ENCODE results near the gene FGD3. TPM values are rescaled to one million over a fixed set of nuclear protein-coding genes. Genes with fewer than 3 reads are reported as not detected.
"Not testable (repeated sequence)": the region's sequence is repeated elsewhere in the genome, so short reads cannot be mapped to it uniquely, and the experiment has no call there.

The FGD3 gene
- 100 to 1,000 TPM in 1 of 3 donors, 10 to 100 TPM in 2; 46.9 to 137 (median 57.0) TPM for polyA plus RNA-seq

DNA sequence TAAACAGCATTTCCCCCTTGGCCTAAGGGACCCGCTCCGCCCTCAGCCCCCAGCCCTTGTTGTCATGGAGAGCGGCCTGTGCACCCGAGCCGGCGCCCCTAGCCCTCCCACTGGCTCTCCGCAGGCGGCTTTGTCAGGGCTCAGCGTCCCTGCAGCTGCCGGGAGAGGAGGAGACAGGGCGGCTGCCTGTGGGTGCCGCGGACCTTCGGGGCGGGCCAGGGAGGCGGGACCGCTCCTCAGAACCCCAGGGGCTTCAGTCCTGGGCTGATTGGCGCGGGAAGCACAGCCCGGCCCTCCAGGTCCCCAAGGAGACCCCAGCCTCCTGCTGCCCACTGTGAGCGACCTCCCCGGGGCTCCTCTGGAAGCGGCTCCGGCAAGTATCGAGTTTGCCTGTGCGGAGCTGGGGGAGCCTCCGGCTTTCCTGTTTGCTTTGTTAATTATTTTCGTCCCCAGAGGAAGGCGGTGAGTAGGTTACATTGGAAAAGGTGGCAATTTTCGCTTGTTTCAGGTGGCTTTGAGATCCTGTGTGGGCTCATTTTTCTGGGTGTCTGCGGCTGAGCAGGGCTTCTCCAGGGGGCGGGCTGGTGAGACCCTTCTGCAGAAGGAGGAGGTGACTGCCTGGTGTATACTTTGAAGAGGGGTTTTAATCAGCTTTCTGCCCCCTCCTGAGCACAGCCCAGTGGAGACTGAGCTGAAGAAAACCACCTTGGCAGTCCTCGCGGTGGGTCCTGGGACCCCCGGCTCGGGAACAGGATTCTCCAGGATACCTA is at the start of gene FGD3:
Gene FGD3 (plus strand): TSS at position 256 of the 770 bp plus-strand sequence. CDS start 28,734 bp downstream, outside the sequence.
- H3K9me3 Mint-ChIP-seq, result peaks cover 7 to 23% (median 14%) of the 10 kb centered on the region in 6 donors
- peaks cover 23 to 32% of the 10 kb centered on the region in 2 donors for H3K4me1 Mint-ChIP-seq
- peaks cover 9 to 23% (median 20%) of the 10 kb centered on the region in 3 donors for H3K27me3 Mint-ChIP-seq (ENCODE audit: low read depth in 3 of 3)

GRCh38 chr9:92905137-92905536 is 42.2 kb upstream of the FGD3 start:
- H3K27ac Mint-ChIP-seq; H3K9me3 Mint-ChIP-seq; H3K4me1 Mint-ChIP-seq; H3K36me3 Mint-ChIP-seq; H3K4me3 Mint-ChIP-seq; DNase-seq; H3K27me3 Mint-ChIP-seq (ENCODE audit: low read depth in 3 of 3): not testable (repeated sequence)

More for the DNA sequence above, at the start of gene FGD3:
- Mint-ChIP-seq H3K36me3 (peaks cover 6 to 11% (median 11%) of the 10 kb centered on the region in 3 donors), H3K4me3 (peak within 1 kb of the TSS; percentile 46 to 81 (median 72)), H3K27ac (peak within 1 kb of the TSS in 3 of 6 donors; percentile 35 to 83 (median 46))
- DNase-seq, result no peak

DNA sequence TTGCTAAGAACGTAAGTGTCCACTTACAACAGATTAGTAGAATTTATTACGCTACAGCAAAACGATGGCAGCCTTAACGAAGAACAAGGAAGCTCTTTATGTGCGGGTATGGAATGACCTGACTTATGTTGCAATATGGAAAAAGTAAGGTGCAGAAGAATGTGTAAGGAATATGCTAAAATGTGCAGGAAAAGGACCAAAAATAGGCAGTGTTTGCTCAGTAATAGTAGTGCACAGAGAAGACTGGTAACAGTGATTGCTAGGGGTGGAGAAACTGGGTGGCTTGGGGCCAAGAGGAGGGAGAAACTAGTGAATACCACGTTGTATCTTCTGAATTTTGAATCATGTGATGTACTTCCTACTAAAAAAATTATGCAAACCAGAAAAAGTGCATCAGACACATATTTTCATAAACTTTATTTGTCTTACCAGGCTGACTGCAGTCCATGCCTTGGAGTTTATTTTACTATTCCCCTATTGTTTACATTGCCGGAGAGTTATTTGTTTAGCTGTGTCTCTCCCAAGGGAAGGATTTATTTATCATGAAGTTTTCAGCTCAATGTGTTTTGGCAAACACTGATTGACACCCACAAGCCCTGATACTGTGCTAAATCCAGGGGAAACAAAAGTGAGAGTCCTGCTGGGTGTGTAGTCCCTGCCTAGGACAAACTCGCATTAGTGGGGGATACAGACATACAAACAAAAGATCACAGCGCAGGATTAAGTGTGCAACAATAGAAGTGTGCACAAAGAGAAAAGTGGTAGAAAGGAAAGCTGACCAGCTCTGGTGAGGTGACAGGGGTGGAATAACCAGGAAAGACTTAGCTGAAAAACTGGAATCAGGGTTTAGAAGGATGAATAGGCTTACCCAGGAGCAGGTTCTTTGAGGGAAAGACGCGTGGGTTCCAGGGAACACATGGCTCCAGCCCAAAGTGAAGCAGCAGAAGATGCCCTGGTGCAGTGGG is 35.5 kb upstream of the FGD3 start:
- H3K9me3 Mint-ChIP-seq, result no peaks in the 10 kb centered on the region
- H3K4me3 Mint-ChIP-seq, result no peak overlapping the region
- no peaks in the 10 kb centered on the region for H3K4me1 Mint-ChIP-seq
- no peaks in the 10 kb centered on the region for H3K36me3 Mint-ChIP-seq
- H3K27ac Mint-ChIP-seq, result peak overlapping the region in 1 of 6 donors; percentile 58
- DNase-seq, result no peak
- H3K27me3 Mint-ChIP-seq (ENCODE audit: low read depth in 3 of 3), result peaks cover 2 to 23% (median 8%) of the 10 kb centered on the region in 3 donors

- Mint-ChIP-seq H3K36me3 (no peaks in the 10 kb centered on the region), H3K4me1 (no peaks in the 10 kb centered on the region), H3K27me3 (ENCODE audit: low read depth in 3 of 3) (peaks cover under 1 to 9% (median 4%) of the 10 kb centered on the region in 3 donors), H3K27ac (no peak overlapping the region), H3K4me3 (no peak overlapping the region), H3K9me3 (no peaks in the 10 kb centered on the region)
- no peak for DNase-seq
Measured at GRCh38 chr9:92917176-92917800, 30.0 kb upstream of the FGD3 start.

GRCh38 chr9:92920437-92920836 is 26.9 kb upstream of the FGD3 start:
- H3K27ac Mint-ChIP-seq, result no peak overlapping the region
- H3K36me3 Mint-ChIP-seq, result no peaks in the 10 kb centered on the region
- no peaks in the 10 kb centered on the region for H3K4me1 Mint-ChIP-seq
- peaks cover 0 to 2% (median 0%) of the 10 kb centered on the region in 6 donors for H3K9me3 Mint-ChIP-seq
- H3K4me3 Mint-ChIP-seq, result no peak overlapping the region
- no peak for DNase-seq
- H3K27me3 Mint-ChIP-seq (ENCODE audit: low read depth in 3 of 3), result peaks cover 0 to 6% (median under 1%) of the 10 kb centered on the region in 3 donors

DNA sequence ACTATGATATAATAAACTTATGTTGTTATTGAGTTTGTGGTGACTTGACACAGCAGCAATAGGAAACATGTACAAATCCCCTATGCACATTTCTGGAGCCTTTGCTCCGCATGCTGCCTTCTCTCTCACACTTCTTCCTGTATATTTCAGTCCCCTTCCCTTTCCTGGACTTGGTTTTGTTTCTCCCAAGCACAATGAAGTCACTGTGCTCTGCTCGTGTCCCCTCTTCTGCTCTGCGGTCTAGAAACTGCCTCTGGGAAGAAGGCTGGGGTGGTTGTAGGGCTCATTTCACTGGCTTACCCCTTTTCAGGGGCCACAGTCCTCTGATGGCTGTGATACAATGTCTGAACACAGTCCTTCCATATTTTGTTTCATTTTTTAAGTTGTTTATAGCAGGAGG is 15.7 kb upstream of the FGD3 start:
- Mint-ChIP-seq H3K4me1 (no peaks in the 10 kb centered on the region), H3K27me3 (ENCODE audit: low read depth in 3 of 3) (peaks cover 0 to 8% (median 3%) of the 10 kb centered on the region in 3 donors), H3K4me3 (no peak overlapping the region), H3K9me3 (no peaks in the 10 kb centered on the region), H3K36me3 (no peaks in the 10 kb centered on the region), H3K27ac (no peak overlapping the region)
- no peak for DNase-seq

- Mint-ChIP-seq H3K27me3 (ENCODE audit: low read depth in 3 of 3) (peaks cover 0 to 10% (median 7%) of the 10 kb centered on the region in 3 donors), H3K36me3 (no peaks in the 10 kb centered on the region), H3K4me1 (no peaks in the 10 kb centered on the region), H3K27ac (no peak overlapping the region), H3K9me3 (no peaks in the 10 kb centered on the region), H3K4me3 (no peak overlapping the region)
- no peak for DNase-seq
Measured at GRCh38 chr9:92934321-92934720, 13.0 kb upstream of the FGD3 start.

DNA sequence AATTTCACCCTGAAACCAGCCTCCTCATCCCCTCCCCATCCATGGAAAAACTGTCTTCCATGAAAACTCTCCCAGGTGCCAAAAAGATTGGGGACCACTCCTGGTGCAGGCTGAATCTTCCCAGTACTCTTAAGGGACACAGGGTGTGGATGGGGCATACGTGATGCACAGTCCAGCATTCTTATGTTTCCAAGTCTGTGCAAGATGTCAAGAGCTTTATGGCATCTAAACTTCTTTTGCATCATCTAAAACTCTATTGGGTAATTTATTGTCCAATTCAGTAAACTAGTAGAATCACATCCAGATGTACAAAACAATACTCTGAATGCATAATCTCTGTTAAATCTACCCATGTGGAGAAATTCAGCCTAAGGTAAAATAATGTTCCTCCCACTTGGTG is 9.3 kb upstream of the FGD3 start:
- Mint-ChIP-seq H3K4me1 (no peaks in the 10 kb centered on the region), H3K9me3 (no peaks in the 10 kb centered on the region), H3K27me3 (ENCODE audit: low read depth in 3 of 3) (peaks cover 3 to 8% (median 5%) of the 10 kb centered on the region in 3 donors), H3K4me3 (no peak overlapping the region), H3K36me3 (peaks cover 0 to 3% (median 0%) of the 10 kb centered on the region in 3 donors), H3K27ac (no peak overlapping the region)
- no peak for DNase-seq

GRCh38 chr9:92941861-92942260 is 5.5 kb upstream of the FGD3 start:
- no peak for DNase-seq
- Mint-ChIP-seq H3K4me3 (no peak overlapping the region), H3K36me3 (peaks cover 9 to 10% (median 10%) of the 10 kb centered on the region in 3 donors), H3K4me1 (peaks cover 13 to 17% of the 10 kb centered on the region in 2 donors), H3K9me3 (peaks cover 7 to 21% (median 13%) of the 10 kb centered on the region in 6 donors), H3K27ac (no peak overlapping the region), H3K27me3 (ENCODE audit: low read depth in 3 of 3) (peaks cover 3 to 18% (median 16%) of the 10 kb centered on the region in 3 donors)

DNA sequence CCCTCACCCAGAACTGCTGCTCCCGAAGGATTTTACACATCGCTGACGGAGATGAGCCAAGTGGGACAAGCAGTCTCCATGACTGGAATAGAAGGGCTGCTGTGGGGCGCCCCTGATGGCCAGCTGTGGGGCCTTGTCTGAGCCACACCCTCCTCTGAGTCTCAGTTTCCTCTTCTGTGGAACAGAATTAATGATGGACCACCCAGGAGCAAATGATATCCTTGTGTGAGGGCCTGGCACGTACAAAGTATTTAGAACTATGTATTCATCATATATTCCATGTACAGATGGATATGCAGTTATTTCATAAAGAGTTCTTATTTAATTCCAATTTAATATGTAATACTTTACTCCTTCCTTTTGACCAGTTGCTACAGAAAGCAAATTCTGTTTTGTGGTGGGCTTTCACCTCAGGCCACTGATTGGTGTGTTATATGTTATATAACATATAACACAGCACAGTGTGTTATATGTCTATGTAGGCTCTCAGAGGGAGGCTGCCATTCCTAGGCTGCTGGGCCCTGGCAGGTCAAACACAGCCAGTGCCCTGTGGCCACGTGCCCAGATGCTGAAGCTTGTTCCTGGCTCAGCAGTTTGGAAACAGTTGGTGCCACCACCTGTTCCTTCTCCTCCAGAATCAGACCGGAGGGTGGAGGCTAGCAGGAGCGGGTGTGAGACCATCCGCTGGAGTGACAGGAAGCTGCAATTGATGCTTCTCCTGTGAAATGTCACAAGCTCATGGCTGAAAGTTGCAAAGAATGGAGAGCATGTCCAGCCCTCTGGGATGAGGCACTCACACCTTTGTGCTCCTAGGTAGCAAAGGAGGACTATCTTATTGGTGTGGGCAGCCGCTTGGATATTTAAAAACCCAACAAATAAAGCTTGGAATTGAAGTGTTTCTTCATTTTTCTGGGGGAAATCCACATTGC is 4.4 kb upstream of the FGD3 start:
- H3K4me3 Mint-ChIP-seq, result no peak overlapping the region
- H3K9me3 Mint-ChIP-seq, result peaks cover 7 to 23% (median 14%) of the 10 kb centered on the region in 6 donors
- peaks cover 22 to 27% of the 10 kb centered on the region in 2 donors for H3K4me1 Mint-ChIP-seq
- peaks cover 3 to 17% (median 16%) of the 10 kb centered on the region in 3 donors for H3K27me3 Mint-ChIP-seq (ENCODE audit: low read depth in 3 of 3)
- peaks cover 9 to 11% (median 11%) of the 10 kb centered on the region in 3 donors for H3K36me3 Mint-ChIP-seq
- no peak overlapping the region for H3K27ac Mint-ChIP-seq
- no peak for DNase-seq

DNA sequence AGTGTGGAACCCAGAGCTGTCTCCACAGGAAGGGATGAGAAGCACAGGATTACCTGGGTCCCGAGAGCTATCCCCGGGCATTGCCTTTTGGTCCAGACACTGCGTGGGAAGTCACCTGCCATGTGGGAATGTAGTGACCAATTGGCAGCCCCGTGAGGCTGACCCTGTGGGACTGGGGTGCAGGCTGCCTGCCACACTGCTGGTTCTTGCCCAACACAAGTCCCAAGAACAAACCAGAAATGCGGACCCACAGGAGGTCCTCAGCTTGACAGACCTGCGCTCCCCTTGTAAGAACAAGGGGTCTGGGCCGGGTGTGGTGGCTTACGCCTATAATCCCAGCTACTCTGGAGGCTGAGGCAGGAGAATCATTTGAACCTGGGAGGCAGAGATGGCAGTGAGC is 2.4 kb upstream of the FGD3 start:
- Mint-ChIP-seq H3K27me3 (ENCODE audit: low read depth in 3 of 3) (peaks cover 5 to 23% (median 21%) of the 10 kb centered on the region in 3 donors), H3K36me3 (peaks cover 8 to 11% (median 11%) of the 10 kb centered on the region in 3 donors), H3K4me1 (peaks cover 23 to 32% of the 10 kb centered on the region in 2 donors), H3K9me3 (peaks cover 7 to 23% (median 14%) of the 10 kb centered on the region in 6 donors), H3K4me3 (no peak overlapping the region), H3K27ac (no peak overlapping the region)
- no peak for DNase-seq

- H3K4me1 Mint-ChIP-seq, result peaks cover 23 to 32% of the 10 kb centered on the region in 2 donors
- H3K27ac Mint-ChIP-seq, result no peak overlapping the region
- peaks cover 10 to 22% (median 21%) of the 10 kb centered on the region in 3 donors for H3K27me3 Mint-ChIP-seq (ENCODE audit: low read depth in 3 of 3)
- peak overlapping the region in 1 of 5 donors; percentile 57 for H3K4me3 Mint-ChIP-seq
- DNase-seq, result no peak
- peaks cover 7 to 23% (median 14%) of the 10 kb centered on the region in 6 donors for H3K9me3 Mint-ChIP-seq
- peaks cover 6 to 11% (median 11%) of the 10 kb centered on the region in 3 donors for H3K36me3 Mint-ChIP-seq
Measured at GRCh38 chr9:92945796-92946195, 1.5 kb upstream of the FGD3 start.

All from immature natural killer cell (primary cell).